ENCODE results near the gene HPS4. TPM values are rescaled to one million over a fixed set of nuclear protein-coding genes. Genes with fewer than 3 reads are reported as not detected.

The HPS4 gene
- total RNA-seq, 1 donor from 2014 or later = 35.3 TPM

DNA sequence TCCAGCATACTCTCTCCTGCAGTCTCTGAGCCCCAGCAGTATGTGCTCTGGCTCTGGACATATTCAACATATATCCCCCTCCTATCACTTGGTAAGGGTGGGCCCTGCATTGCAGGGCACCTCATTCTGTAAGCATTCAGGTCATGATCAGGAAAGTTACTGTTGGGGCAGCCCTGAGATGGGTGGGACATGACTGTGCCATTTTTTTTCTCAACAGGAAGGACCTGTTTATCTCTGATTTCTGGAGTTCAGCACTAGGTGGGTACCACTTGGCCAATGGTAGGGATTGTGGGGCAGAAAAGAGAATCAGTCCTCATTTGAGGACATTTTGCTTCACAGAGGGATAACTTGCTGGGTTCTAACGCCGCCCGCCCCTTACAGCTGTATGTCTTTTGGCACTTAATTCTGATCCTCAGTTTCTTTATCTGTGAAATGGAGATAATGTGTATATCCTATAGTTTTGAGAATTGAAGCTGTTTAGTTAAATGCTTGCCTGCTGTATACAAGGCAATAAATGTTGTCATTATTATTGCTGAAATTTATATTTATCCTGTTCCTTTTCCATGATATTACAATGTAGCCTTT lies 2.3 kb upstream of the HPS4 start:
- no peak overlapping the region for H3K4me3 ChIP-seq (ENCODE audit: low read depth, low read length)
- TF ChIP-seq, protein P1, sequence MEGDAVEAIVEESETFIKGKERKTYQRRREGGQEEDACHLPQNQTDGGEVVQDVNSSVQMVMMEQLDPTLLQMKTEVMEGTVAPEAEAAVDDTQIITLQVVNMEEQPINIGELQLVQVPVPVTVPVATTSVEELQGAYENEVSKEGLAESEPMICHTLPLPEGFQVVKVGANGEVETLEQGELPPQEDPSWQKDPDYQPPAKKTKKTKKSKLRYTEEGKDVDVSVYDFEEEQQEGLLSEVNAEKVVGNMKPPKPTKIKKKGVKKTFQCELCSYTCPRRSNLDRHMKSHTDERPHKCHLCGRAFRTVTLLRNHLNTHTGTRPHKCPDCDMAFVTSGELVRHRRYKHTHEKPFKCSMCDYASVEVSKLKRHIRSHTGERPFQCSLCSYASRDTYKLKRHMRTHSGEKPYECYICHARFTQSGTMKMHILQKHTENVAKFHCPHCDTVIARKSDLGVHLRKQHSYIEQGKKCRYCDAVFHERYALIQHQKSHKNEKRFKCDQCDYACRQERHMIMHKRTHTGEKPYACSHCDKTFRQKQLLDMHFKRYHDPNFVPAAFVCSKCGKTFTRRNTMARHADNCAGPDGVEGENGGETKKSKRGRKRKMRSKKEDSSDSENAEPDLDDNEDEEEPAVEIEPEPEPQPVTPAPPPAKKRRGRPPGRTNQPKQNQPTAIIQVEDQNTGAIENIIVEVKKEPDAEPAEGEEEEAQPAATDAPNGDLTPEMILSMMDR (conservative IDR thresholded peaks at IDR 0.05; ENCODE audit: low read depth, low read length) = no peak
- DNase-seq (ENCODE audit: low read depth) = no peak

DNA sequence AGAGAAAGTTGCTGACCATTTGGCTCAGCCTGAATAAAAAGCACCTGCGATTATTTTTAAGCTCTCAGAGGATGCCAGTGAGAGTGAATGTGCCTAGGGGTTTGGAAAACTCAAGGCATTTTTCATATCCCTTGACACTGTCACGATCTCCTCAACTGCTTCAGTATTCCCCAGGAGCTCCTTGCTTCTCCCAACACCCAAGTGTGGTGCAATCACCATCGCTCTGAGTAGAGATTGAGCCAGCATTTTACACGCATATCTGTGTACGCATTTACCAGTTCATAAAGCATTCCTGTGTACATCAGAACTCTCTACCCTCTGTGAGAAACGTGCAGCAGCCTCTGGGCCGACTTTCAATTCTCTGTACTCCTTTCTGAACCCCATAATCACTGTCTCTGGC lies 1.4 kb upstream of the HPS4 start:
- no peak for DNase-seq (ENCODE audit: low read depth)
- peak overlapping the region; percentile 94 for H3K4me3 ChIP-seq (ENCODE audit: low read depth, low read length)
- TF ChIP-seq, protein P1 (conservative IDR thresholded peaks at IDR 0.05; ENCODE audit: low read depth, low read length) = no peak

DNA sequence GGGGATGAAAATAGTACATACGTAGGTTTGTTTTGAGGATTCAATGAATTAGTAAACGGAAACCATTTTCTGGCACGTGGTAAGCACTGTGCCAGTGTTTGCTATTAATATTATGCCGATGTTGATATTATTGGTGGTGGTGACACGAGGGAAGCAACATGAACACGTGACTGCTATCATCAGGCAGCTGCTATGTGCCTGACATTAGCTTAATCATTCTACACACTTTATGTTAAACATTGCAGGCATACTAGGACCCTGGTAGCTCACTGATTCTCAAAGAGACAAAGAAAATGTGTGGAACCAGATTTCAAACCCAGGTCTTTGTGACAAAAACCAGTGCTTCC lies 750 bp upstream of the HPS4 start:
- TF ChIP-seq, protein P1 (conservative IDR thresholded peaks at IDR 0.05; ENCODE audit: low read depth, low read length) = no peak
- H3K4me3 ChIP-seq (ENCODE audit: low read depth, low read length) = peak overlapping the region; percentile 94
- no peak for DNase-seq (ENCODE audit: low read depth)

DNA sequence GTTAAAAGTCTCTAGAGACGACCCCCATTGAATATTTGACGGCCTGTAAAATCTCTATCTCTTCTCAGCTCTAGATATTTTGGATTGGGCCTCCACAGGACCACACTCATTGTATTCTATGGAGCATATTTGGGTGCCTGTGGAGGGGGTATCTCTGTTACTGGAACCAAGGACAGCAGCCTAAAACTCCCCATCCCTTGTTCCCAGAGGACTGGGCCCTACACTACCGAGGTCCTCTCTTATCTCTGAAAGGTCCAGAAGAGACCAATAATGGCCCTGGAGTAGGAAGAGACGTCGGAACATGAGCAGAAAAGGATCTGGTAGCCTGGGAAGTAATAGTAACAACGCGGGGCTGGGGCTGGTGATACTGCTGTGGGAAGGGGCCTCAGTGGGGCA lies 542 bp downstream of the HPS4 start:
- TF ChIP-seq, protein P1 (conservative IDR thresholded peaks at IDR 0.05; ENCODE audit: low read depth, low read length) = no peak
- H3K4me3 ChIP-seq (ENCODE audit: low read depth, low read length) = peak overlapping the region; percentile 94
- DNase-seq (ENCODE audit: low read depth) = no peak

DNA sequence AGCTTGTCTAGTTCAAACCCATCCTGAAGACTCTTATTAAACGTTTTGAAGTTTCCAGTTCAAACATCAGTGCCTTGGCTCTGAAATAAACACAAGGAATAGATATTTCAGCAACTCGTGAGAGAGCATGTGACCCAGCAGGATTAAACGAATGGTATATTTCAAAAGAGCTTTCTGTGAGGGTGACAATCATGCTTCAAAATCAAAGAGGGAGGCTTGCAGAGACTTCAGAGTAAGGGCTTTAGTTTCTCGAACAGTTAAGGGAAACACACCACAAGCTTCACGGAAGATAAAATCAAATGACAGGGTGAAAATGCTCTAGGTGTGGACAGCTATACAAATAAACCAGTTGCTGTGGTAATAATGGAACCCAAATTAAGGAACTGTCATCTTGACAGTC lies 1.4 kb downstream of the HPS4 start:
- TF ChIP-seq, protein P1 (conservative IDR thresholded peaks at IDR 0.05; ENCODE audit: low read depth, low read length) = no peak
- no peak overlapping the region for H3K4me3 ChIP-seq (ENCODE audit: low read depth, low read length)
- no peak for DNase-seq (ENCODE audit: low read depth)

DNA sequence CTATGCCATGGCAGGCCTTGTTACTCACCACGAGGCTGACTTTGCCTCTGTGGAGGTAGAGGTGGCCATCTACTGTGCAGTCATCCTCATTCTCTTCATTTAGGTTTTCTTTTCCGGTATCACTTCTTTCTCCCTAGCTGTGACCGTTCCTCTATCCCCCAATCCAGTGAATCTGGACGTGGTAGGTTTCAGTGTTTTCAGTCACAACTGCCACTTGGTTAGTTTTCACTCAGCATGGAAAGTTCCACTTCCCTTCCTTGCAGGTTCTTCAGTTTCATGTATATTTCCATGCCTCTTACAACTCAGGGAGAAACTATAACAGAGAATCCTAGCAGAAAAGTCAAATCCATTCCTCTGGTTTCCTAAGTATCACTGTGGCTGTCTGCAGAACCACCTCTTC lies 1.9 kb downstream of the HPS4 start:
- H3K4me3 ChIP-seq (ENCODE audit: low read depth, low read length) = no peak overlapping the region
- TF ChIP-seq, protein P1 (conservative IDR thresholded peaks at IDR 0.05; ENCODE audit: low read depth, low read length) = no peak
- no peak for DNase-seq (ENCODE audit: low read depth)

DNA sequence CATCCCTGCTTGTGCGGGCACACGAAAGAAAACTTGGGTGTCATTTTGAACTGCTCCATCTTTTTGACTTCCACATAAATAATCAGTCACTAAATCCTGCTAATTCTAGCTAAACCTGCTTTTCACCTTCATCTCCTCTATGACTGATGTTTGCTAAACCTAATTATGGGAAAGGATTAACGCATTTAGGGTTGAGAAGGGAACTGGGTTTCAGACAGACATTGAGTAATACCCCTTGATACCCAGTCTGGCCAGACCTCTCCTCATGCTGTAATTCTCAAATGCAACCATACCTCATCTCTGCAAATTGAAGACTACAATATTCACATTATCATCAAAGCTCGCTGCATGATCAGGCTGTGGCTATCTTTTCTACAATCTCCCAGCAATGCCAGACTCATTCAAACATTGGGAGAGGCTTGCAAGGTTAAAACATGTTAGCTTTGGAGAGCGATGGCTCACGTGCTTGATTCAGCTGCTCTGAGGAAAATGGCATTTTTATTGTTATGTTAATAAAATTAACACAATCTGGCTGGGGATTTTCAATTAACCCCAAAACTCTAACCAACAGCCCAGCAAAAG lies 2.4 kb downstream of the HPS4 start:
- TF ChIP-seq, protein P1 (conservative IDR thresholded peaks at IDR 0.05; ENCODE audit: low read depth, low read length) = no peak
- H3K4me3 ChIP-seq (ENCODE audit: low read depth, low read length) = no peak overlapping the region

More for the DNA sequence above, 2.4 kb downstream of the HPS4 start:
- DNase-seq (ENCODE audit: low read depth) = no peak
